DND-41 (cell line): ENCODE data around the gene TTC28.

Experiments
- EZH2 ChIP-seq: IDR thresholded peaks from 3 replicates; pipeline ENCODE4 v1.6.1; 2012; ENCODE audit warnings: borderline replicate concordance, low read depth, mild to moderate bottlenecking, moderate library complexity, low read length, inconsistent platforms; ENCODE audit not compliant: severe bottlenecking
- TF ChIP-seq, protein P1 (sequence below): IDR thresholded peaks from 2 replicates; pipeline ENCODE4 v1.5.1; 2012; ENCODE audit warnings: borderline replicate concordance, low read length, moderate library complexity, mild to moderate bottlenecking; ENCODE audit not compliant: poor library complexity, severe bottlenecking; ENCODE audit errors: extremely low read depth

DNA sequence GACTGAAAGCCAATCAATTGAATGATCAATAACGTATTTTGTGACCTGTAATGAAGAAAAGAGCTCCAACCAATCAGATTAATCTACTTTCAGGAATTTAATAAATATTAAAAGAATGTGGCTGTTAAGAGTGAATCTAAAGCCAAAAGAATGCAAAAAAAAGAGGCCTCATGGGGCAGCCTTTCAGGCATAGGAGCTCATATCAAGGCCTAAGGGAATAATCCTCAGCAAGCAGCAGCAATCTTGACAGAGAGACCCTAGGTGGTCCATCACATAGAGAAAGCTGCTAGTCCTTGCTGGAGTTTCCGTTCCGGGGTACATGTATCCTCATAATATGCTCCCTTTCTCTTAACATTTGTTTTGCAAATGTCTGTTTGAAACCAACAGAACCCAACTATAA is 447.4 kb downstream of the TTC28 start:
- TF ChIP-seq, protein P1, sequence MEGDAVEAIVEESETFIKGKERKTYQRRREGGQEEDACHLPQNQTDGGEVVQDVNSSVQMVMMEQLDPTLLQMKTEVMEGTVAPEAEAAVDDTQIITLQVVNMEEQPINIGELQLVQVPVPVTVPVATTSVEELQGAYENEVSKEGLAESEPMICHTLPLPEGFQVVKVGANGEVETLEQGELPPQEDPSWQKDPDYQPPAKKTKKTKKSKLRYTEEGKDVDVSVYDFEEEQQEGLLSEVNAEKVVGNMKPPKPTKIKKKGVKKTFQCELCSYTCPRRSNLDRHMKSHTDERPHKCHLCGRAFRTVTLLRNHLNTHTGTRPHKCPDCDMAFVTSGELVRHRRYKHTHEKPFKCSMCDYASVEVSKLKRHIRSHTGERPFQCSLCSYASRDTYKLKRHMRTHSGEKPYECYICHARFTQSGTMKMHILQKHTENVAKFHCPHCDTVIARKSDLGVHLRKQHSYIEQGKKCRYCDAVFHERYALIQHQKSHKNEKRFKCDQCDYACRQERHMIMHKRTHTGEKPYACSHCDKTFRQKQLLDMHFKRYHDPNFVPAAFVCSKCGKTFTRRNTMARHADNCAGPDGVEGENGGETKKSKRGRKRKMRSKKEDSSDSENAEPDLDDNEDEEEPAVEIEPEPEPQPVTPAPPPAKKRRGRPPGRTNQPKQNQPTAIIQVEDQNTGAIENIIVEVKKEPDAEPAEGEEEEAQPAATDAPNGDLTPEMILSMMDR, result no peak
- TF ChIP-seq EZH2, result no peak
